CD14-positive monocyte (primary cell): ENCODE results near the gene HECW1. TPM values are rescaled to one million over a fixed set of nuclear protein-coding genes. Genes with fewer than 3 reads are reported as not detected.

Experiments
- DNase-seq, 3 donors: peaks; one replicate each; pipeline ENCODE4 v3.0.0-alpha.2; 2011 to 2022
- H2AFZ ChIP-seq: 2 replicates; pipeline ENCODE4 v1.6.0; 2012; ENCODE audit warnings: mild to moderate bottlenecking, low read depth, low read length, inconsistent platforms; ENCODE audit not compliant: insufficient read depth, poor library complexity, severe bottlenecking
- H3K27ac ChIP-seq, 2 donors: 1 replicate in 1 of 2; 2 replicates in 1 of 2; pipeline ENCODE4 v1.5.1; 2012 to 2013; ENCODE audit warnings: low read length in 2 of 2, control low read depth in 1 of 2, inconsistent platforms in 1 of 2, low read depth in 1 of 2, mild to moderate bottlenecking in 1 of 2
- H3K27me3 ChIP-seq, 2 donors: one replicate each; pipeline versions ENCODE4 v1.6.0 to v1.6.1; 2011 to 2013; ENCODE audit warnings: low read length in 2 of 2; ENCODE audit not compliant: control insufficient read depth in 2 of 2, insufficient read depth in 2 of 2
- H3K36me3 ChIP-seq, 2 donors: replicated peaks in 1 of 2; 1 replicate in 1 of 2; 2 replicates in 1 of 2; pipeline versions ENCODE4 v1.5.1 to v1.6.1; 2012 to 2013; ENCODE audit warnings: low read length in 2 of 2, control low read depth in 1 of 2, inconsistent platforms in 1 of 2, mild to moderate bottlenecking in 1 of 2; ENCODE audit not compliant: insufficient read depth in 2 of 2, control insufficient read depth in 1 of 2
- H3K4me1 ChIP-seq, 2 donors: 1 replicate in 1 of 2; 2 replicates in 1 of 2; pipeline versions ENCODE4 v1.5.1 to v1.6.1; 2012 to 2013; ENCODE audit warnings: low read length in 2 of 2, control low read depth in 1 of 2, inconsistent platforms in 1 of 2, mild to moderate bottlenecking in 1 of 2, moderate library complexity in 1 of 2; ENCODE audit not compliant: insufficient read depth in 2 of 2, control insufficient read depth in 1 of 2
- H3K4me2 ChIP-seq: replicated peaks from 2 replicates; pipeline ENCODE3; 2012; ENCODE audit warnings: low read length, moderate library complexity, mild to moderate bottlenecking; ENCODE audit not compliant: poor library complexity, severe bottlenecking; ENCODE audit errors: extremely low read depth
- H3K4me3 ChIP-seq, 3 experiments: fragments of 200-600 bp in 1 of 3; sonication (generic) in 1 of 3; replicated peaks in 1 of 3; 1 replicate in 2 of 3; 2 replicates in 1 of 3; pipeline ENCODE4 v1.5.1; 2011 to 2013; ENCODE audit warnings: low read length in 3 of 3, mild to moderate bottlenecking in 3 of 3, control low read depth in 2 of 3, low read depth in 2 of 3, inconsistent platforms in 1 of 3, moderate library complexity in 1 of 3
- H3K79me2 ChIP-seq: 2 replicates; pipeline ENCODE4 v1.6.0; 2012; ENCODE audit warnings: mild to moderate bottlenecking, control low read depth, inconsistent platforms, low read length, moderate library complexity; ENCODE audit not compliant: insufficient read depth
- H3K9ac ChIP-seq: 2 replicates; pipeline ENCODE4 v1.6.0; 2017; ENCODE audit warnings: low read length, mild to moderate bottlenecking; ENCODE audit not compliant: insufficient read depth, poor library complexity, severe bottlenecking
- H3K9me3 ChIP-seq, 2 donors: replicated peaks in 1 of 2; 1 replicate in 1 of 2; 2 replicates in 1 of 2; pipeline versions ENCODE4 v1.5.1 to v1.6.1; 2012 to 2013; ENCODE audit warnings: low read length in 2 of 2, control low read depth in 1 of 2; ENCODE audit not compliant: control insufficient read depth in 1 of 2, insufficient read depth in 1 of 2
- H4K20me1 ChIP-seq: 2 replicates; pipeline ENCODE4 v1.6.0; 2012; ENCODE audit warnings: mild to moderate bottlenecking, low read length, control low read depth, moderate library complexity; ENCODE audit not compliant: insufficient read depth
- H3K27ac Mint-ChIP-seq, 7 donors: one replicate each; pipeline ENCODE4 v1.8.0; 2020; ENCODE audit warnings: mild to moderate bottlenecking in 7 of 7, mixed read lengths in 7 of 7, moderate library complexity in 6 of 7, inconsistent platforms in 2 of 7
- H3K27me3 Mint-ChIP-seq, 3 donors: one replicate each; pipeline ENCODE4 v1.8.0; 2021 to 2022; ENCODE audit warnings: low read depth in 3 of 3, mild to moderate bottlenecking in 3 of 3, mixed read lengths in 3 of 3, moderate library complexity in 3 of 3, inconsistent platforms in 1 of 3
- H3K36me3 Mint-ChIP-seq, 2 donors: one replicate each; pipeline ENCODE4 v1.8.0; 2020; ENCODE audit warnings: mixed read lengths in 2 of 2, inconsistent platforms in 1 of 2, mild to moderate bottlenecking in 1 of 2
- H3K4me1 Mint-ChIP-seq: one replicate; pipeline ENCODE4 v1.8.0; 2020; ENCODE audit warnings: mild to moderate bottlenecking, mixed read lengths
- H3K4me3 Mint-ChIP-seq, 2 donors: one replicate each; pipeline ENCODE4 v1.8.0; 2020; ENCODE audit warnings: mild to moderate bottlenecking in 2 of 2, mixed read lengths in 2 of 2, moderate library complexity in 1 of 2
- H3K9me3 Mint-ChIP-seq, 7 donors: one replicate each; pipeline ENCODE4 v1.8.0; 2020 to 2022; ENCODE audit warnings: mixed read lengths in 7 of 7, mild to moderate bottlenecking in 6 of 7, moderate library complexity in 6 of 7, inconsistent platforms in 2 of 7
- WGBS: methylation state at CpG from one replicate; pipeline ENCODE4 v1.1.5; 2013; ENCODE audit warnings: missing lambda C conversion rate; ENCODE audit not compliant: insufficient coverage; 5-methylcytosine and 5-hydroxymethylcytosine counted together
- intact Hi-C, 2 donors: fragments of 100-400 bp; cut with micrococcal nuclease; formaldehyde crosslinking; loops; one replicate each; pipeline versions ENCODE4 v1.15.0 to v1.15.1; 2023
- polyA plus RNA-seq, 3 donors: library from polyadenylated mRNA; depleted of rRNA in 1 of 3; unstranded in 2 of 3; stranded (reverse) in 1 of 3; fragments of 300-500 nt in 2 of 3; fragments of >200 nt in 1 of 3; fragmentation: Illumina TruSeq in 2 of 3; gene quantifications; 1 replicate in 2 of 3; 2 replicates in 1 of 3; pipeline ENCODE4 v1.2.3, GENCODE V29; 2012 to 2021
- TF ChIP-seq, protein P1 (sequence below): fragments of 200-600 bp; IDR thresholded peaks from one replicate; pipeline ENCODE4 v1.8.0; 2022; ENCODE audit warnings: antibody characterized with exemption, mild to moderate bottlenecking

The HECW1 gene
- polyA plus RNA-seq, 3 donors = not detected

DNA sequence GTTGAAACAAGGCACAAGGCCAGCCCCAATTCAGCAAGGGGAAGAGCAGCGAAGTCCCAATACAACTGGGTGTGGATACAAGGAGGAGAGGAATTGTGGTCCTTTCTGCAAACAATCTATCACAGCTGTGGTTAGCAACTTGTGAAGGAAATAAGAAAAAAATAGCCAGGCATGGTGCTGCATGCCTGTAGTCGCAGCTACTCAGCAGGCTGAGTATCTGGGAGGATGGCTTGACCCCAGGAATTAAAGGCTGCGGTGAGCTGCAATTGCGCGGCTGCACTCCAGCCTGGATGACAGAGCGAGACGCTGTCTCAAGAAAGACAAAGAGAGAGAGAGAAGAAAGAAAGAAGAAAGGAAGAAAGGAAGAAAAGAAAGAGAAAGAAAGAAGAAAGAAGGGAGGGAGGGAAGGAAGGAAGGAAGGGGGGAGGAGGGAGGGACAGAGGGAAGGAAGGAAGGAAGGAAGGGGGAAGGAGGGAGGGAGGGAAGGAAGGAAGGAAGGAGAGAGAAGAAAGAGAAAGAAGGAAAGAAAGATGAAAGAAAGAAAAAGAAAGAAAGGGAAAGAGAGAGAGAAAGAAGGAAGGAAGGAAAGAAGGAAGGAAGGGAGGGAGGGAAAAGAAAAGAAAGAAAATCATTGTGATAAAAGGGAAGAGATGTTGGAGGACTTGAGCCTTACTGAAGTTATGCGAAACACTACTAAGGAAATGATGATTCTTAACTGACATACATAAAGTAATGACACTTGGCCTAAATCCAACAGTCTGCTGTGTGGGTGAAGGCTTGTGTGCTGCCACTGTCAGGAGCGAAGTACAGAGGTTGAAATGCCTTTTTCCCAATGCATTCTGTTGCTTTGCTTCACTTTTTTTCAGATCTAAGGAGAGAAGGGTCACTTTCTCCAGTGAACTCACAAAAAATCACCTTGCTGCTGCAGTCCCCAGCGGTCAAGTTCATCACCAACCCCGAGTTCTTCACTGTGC lies 353.4 kb downstream of the HECW1 start:
- no peaks in the 10 kb centered on the region for H3K36me3 ChIP-seq
- H3K9me3 ChIP-seq = no peaks in the 10 kb centered on the region
- TF ChIP-seq, protein P1, sequence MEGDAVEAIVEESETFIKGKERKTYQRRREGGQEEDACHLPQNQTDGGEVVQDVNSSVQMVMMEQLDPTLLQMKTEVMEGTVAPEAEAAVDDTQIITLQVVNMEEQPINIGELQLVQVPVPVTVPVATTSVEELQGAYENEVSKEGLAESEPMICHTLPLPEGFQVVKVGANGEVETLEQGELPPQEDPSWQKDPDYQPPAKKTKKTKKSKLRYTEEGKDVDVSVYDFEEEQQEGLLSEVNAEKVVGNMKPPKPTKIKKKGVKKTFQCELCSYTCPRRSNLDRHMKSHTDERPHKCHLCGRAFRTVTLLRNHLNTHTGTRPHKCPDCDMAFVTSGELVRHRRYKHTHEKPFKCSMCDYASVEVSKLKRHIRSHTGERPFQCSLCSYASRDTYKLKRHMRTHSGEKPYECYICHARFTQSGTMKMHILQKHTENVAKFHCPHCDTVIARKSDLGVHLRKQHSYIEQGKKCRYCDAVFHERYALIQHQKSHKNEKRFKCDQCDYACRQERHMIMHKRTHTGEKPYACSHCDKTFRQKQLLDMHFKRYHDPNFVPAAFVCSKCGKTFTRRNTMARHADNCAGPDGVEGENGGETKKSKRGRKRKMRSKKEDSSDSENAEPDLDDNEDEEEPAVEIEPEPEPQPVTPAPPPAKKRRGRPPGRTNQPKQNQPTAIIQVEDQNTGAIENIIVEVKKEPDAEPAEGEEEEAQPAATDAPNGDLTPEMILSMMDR = no peak
- H3K9me3 Mint-ChIP-seq = no peaks in the 10 kb centered on the region
- H3K27ac Mint-ChIP-seq = peak overlapping the region in 2 of 7 donors; percentile 51 to 55
- DNase-seq = no peak
- H2AFZ ChIP-seq = no peak overlapping the region
- intact Hi-C loops = no loop called here
- no peaks in the 10 kb centered on the region for H3K27me3 ChIP-seq
- H3K27me3 Mint-ChIP-seq = peaks cover 3 to 4% (median 3%) of the 10 kb centered on the region in 3 donors
- H3K4me2 ChIP-seq = no peak overlapping the region
- H3K4me3 ChIP-seq = no peak overlapping the region
- no peak overlapping the region for H3K27ac ChIP-seq
- H3K4me1 Mint-ChIP-seq = no peaks in the 10 kb centered on the region
- H4K20me1 ChIP-seq = no peaks in the 10 kb centered on the region
- H3K36me3 Mint-ChIP-seq = no peaks in the 10 kb centered on the region
- H3K9ac ChIP-seq = no peak overlapping the region
- H3K79me2 ChIP-seq = no peaks in the 10 kb centered on the region
- no peaks in the 10 kb centered on the region for H3K4me1 ChIP-seq
- H3K4me3 Mint-ChIP-seq = no peak overlapping the region
- 82% methylated on average over 9 of the region's 11 CpGs for WGBS

DNA sequence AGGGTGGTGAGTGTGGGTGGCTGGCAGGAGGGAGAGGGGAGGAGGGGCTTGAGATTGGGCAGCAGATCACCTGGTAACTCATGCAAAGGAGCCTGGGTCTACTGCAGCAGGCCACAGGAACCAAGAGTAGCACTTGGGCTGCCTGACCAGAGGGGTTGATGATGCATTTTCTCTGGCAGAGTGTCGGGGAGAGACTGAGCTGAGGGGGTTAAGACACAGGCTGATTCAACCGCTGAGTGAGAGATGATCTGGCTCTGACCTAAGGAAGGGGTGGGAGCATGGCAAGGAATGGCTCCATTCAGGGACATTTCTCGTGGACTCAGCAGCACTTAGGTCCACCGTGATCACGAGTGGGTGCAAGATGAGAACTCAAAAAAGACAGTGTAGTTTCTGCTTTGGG lies 355.0 kb downstream of the HECW1 start:
- H3K36me3 Mint-ChIP-seq = no peaks in the 10 kb centered on the region
- Histone ChIP-seq H3K27me3 (no peaks in the 10 kb centered on the region), H3K4me3 (no peak overlapping the region), H3K79me2 (no peaks in the 10 kb centered on the region), H4K20me1 (no peaks in the 10 kb centered on the region), H3K27ac (no peak overlapping the region), H3K4me2 (no peak overlapping the region), H2AFZ (no peak overlapping the region), H3K9ac (no peak overlapping the region), H3K36me3 (no peaks in the 10 kb centered on the region), H3K4me1 (no peaks in the 10 kb centered on the region), H3K9me3 (no peaks in the 10 kb centered on the region)
- no peak overlapping the region for H3K27ac Mint-ChIP-seq
- WGBS = 95% methylated on average over 5 of the region's 5 CpGs
- no peaks in the 10 kb centered on the region for H3K9me3 Mint-ChIP-seq
- TF ChIP-seq, protein P1 = no peak
- peaks cover 3 to 5% (median 4%) of the 10 kb centered on the region in 3 donors for H3K27me3 Mint-ChIP-seq
- intact Hi-C loops = no loop called here
- H3K4me3 Mint-ChIP-seq = no peak overlapping the region
- no peaks in the 10 kb centered on the region for H3K4me1 Mint-ChIP-seq
- no peak for DNase-seq
